Right atrium auricular region (tissue), 2 donors: ENCODE measurements around the gene HOXA6. TPM values are rescaled to one million over a fixed set of nuclear protein-coding genes. Genes with fewer than 3 reads are reported as not detected.

Experiments
- DNase-seq: peaks from one replicate; pipeline ENCODE4 v3.0.0-alpha.2; 2019; ENCODE audit warnings: low spot score
- H3K27ac ChIP-seq, 2 donors: fragments of 200-600 bp; sonication (generic); 1 replicate in 1 of 2; 2 replicates in 1 of 2; pipeline ENCODE4 v1.5.1; 2016 to 2019
- H3K27me3 ChIP-seq, 2 donors: fragments of 200-600 bp; sonication (generic); one replicate each; pipeline versions ENCODE4 v1.5.1 to v1.6.0; 2017 to 2019
- H3K36me3 ChIP-seq: fragments of 200-600 bp; sonication (generic); one replicate; pipeline ENCODE4 v1.5.1; 2016
- H3K4me1 ChIP-seq, 2 donors: fragments of 200-600 bp; sonication (generic); one replicate each; pipeline versions ENCODE4 v1.5.1 to v1.6.0; 2017 to 2019
- H3K4me3 ChIP-seq, 2 donors: fragments of 200-600 bp; sonication (generic); 1 replicate in 1 of 2; 2 replicates in 1 of 2; pipeline ENCODE4 v1.5.1; 2017 to 2019; ENCODE audit warnings: mild to moderate bottlenecking in 1 of 2, moderate library complexity in 1 of 2
- H3K9me3 ChIP-seq, 2 donors: fragments of 200-600 bp; sonication (generic); one replicate each; pipeline ENCODE4 v1.5.1; 2019
- total RNA-seq, 2 donors: library from RNA; depleted of rRNA; stranded (reverse); fragments of >200 nt; gene quantifications; one replicate each; pipeline ENCODE4 v1.1.0, GENCODE V29; 2016
- TF ChIP-seq, protein P1 (sequence below), 2 donors: fragments of 200-600 bp; sonication (generic); IDR thresholded peaks; one replicate each; pipeline ENCODE4 v1.5.1; 2019; ENCODE audit warnings: antibody characterized with exemption in 2 of 2

HOXA6 gene
- total RNA-seq, 2 donors from 2014 or later = not detected

DNA sequence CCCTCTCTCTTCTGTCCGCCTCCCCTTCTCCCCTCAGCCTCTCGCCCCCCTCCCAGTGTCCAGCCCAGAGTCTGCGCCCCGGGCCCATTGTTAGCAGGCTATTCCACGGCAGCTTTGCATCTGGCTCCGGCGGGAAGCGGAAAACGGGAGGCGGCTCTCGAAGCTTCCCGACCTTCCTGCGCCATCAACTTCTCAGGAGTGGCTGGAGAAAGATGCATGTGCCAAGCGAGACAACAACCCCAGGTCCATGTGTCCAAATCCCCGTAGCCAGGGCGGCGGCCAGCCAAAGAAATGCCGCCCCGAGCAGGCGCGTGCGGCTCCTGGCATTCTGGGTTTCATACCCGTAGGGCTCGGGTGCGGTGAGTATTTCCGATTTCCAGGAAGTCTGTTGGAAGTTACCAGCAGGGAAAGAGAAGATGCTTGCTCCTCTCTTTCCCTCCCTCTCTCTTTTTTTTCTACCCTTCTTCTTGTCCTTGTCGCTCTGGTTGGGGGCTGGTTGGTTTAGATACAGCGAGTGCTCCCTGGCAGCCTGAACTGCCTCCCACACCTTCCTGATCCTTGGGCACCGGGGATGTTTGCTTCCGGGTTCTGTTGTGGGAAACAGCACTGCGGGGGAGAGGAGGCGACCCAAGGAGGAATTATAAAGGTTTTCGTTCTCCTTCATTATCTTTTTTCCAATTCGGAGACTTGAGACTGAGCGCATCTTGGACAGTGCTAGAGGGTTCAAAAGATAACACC lies 43.9 kb downstream of the HOXA6 start:
- no peaks in the 10 kb centered on the region for H3K9me3 ChIP-seq
- TF ChIP-seq, protein P1, sequence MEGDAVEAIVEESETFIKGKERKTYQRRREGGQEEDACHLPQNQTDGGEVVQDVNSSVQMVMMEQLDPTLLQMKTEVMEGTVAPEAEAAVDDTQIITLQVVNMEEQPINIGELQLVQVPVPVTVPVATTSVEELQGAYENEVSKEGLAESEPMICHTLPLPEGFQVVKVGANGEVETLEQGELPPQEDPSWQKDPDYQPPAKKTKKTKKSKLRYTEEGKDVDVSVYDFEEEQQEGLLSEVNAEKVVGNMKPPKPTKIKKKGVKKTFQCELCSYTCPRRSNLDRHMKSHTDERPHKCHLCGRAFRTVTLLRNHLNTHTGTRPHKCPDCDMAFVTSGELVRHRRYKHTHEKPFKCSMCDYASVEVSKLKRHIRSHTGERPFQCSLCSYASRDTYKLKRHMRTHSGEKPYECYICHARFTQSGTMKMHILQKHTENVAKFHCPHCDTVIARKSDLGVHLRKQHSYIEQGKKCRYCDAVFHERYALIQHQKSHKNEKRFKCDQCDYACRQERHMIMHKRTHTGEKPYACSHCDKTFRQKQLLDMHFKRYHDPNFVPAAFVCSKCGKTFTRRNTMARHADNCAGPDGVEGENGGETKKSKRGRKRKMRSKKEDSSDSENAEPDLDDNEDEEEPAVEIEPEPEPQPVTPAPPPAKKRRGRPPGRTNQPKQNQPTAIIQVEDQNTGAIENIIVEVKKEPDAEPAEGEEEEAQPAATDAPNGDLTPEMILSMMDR (IDR thresholded peaks at IDR 0.05) = no peak
- H3K36me3 ChIP-seq = no peaks in the 10 kb centered on the region
- H3K27ac ChIP-seq = peak overlapping the region; percentile 39 to 55
- no peak for DNase-seq
- peaks cover 0 to 29% of the 10 kb centered on the region in 2 donors for H3K4me1 ChIP-seq
- peaks cover 22 to 67% of the 10 kb centered on the region in 2 donors for H3K27me3 ChIP-seq
- peak overlapping the region; percentile 19 to 32 for H3K4me3 ChIP-seq

DNA sequence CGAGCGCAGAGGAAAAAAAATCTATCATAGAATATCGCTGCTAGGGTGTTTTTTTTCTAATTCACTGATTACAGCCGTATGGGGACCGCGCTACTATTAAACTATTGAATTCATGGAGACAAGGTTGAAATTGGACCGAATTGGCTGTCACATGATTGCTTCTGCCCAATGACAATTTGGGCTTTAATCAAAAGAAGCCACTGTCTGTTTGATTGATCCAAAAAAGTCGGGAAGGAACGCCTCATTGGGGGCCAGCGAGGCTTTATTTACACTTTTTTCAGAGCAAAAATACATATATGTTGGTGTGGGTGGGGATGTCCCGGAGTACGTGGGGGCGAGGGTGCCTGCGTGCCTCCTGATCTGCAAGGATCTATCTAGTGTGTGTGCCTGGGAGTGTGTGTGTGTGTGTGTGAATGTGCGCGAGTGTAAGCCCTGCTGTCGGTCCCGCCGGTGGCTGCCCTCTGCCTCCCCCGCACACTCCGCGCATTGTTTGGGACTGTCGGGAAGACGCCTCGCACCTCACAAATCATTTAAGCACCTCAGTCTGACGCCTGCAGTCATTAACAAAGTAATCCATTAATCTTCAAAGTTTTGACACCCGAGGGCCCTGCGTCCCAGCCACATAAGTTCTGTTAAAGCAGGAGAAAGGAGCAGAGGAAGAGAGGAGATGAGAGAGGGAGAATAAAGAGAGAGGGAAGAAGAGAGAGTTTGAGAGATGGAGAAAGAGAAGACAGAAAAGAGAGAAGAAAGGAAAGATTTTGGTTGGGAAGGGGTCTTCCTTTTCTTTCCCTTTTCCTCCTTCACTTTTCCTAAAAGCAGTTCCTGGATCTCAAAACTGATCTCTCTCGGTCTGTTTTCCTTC lies 44.8 kb downstream of the HOXA6 start, which contains the start of gene HOXA2:
Gene HOXA2, minus strand, starts transcription at position 103 of the 862 bp plus-strand sequence. CDS start 183 bp downstream, outside the sequence.
- peak within 1 kb of the TSS; percentile 19 to 32 for H3K4me3 ChIP-seq
- no peak for DNase-seq
- H3K27me3 ChIP-seq = peaks cover 30 to 69% of the 10 kb centered on the region in 2 donors
- peaks cover 0 to 38% of the 10 kb centered on the region in 2 donors for H3K4me1 ChIP-seq
- H3K9me3 ChIP-seq = no peaks in the 10 kb centered on the region
- TF ChIP-seq, protein P1 (IDR thresholded peaks at IDR 0.05) = no peak
- peak within 1 kb of the TSS; percentile 39 to 55 for H3K27ac ChIP-seq
- H3K36me3 ChIP-seq = no peaks in the 10 kb centered on the region

DNA sequence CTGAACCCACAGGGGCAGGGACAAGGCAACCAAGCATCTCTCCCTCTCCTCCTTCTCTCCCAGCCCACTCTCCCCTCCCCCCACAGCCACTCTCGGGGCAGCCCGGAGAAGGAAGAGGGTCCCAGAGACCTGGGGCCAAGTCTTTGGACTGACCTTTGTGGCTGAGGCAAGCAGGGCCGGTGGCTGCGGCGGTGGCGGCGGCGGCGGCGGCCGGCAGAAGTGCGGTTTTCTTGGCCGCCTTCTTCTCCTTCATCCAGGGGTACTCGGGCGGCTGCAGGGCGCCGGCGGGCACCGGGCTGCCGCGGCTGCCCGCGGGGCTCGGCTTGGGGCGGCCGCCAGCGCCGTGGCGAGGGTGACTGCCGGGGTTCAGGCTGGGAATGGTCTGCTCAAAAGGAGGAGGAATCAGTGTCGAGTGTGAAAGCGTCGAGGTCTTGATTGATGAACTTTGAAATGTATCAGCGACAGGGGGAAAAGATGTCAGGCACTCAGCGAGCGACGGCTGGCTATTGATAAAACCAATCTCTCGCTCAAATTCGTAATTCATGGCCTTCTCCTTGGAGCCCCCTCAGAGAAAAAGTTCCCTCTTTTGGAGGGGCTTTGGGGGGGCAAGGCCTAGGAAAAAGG lies 45.5 kb downstream of the HOXA6 start:
- H3K4me1 ChIP-seq = peaks cover 0 to 40% of the 10 kb centered on the region in 2 donors
- no peaks in the 10 kb centered on the region for H3K36me3 ChIP-seq
- TF ChIP-seq, protein P1 (IDR thresholded peaks at IDR 0.05) = no peak
- H3K27me3 ChIP-seq = peaks cover 37 to 72% of the 10 kb centered on the region in 2 donors
- peak overlapping the region in 1 of 2 donors; percentile 42 for H3K27ac ChIP-seq
- H3K9me3 ChIP-seq = no peaks in the 10 kb centered on the region
- DNase-seq = no peak
- H3K4me3 ChIP-seq = peak overlapping the region; percentile 1 to 32

DNA sequence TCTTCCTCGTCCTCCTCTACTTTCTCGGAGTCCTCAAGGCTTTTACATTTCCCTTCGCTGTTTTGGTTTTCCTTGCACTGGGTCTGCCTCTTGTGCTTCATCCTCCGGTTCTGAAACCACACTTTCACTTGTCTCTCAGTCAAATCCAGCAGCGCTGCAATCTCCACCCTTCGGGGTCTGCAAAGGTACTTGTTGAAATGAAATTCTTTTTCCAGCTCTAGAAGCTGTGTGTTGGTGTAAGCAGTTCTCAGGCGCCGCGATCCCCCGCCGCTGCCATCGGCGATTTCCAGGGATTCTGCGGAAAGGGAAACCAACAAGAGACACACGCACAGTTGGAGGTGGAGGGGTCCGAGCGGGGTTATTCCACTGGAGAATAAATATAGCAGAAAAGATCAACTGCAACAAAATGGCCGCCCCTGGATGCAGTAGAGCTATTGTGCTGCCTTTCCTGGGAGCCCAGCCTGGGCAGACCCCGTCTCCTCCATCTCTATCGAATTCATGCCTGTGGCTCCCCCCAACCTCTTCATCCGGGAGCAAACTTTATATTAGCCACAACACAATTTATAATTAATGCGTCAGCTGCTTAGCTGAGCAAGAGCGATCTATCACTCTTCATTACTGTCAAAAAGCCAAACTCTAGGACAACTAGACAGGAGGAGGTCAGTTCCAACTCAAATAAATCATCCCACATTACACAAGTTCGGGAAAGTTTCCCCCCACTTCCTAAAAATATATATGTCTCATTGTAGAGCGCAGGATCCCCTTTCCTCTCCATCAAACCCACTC lies 46.2 kb downstream of the HOXA6 start:
- no peaks in the 10 kb centered on the region for H3K9me3 ChIP-seq

More for the DNA sequence above, 46.2 kb downstream of the HOXA6 start:
- TF ChIP-seq, protein P1 (IDR thresholded peaks at IDR 0.05) = no peak
- Histone ChIP-seq H3K27ac (peak overlapping the region in 1 of 2 donors; percentile 33), H3K27me3 (peaks cover 37 to 70% of the 10 kb centered on the region in 2 donors), H3K4me1 (peaks cover 0 to 42% of the 10 kb centered on the region in 2 donors), H3K36me3 (no peaks in the 10 kb centered on the region), H3K4me3 (peak overlapping the region in 1 of 2 donors; percentile 32)
- no peak for DNase-seq
